ENCODE data around the gene FANCI.
A peak's percentile ranks its signal among the peaks of the same experiment; 100 is the strongest.

FANCI gene

GRCh38 chr15:89243691-89244573, at the start of gene FANCI:
FANCI (plus strand) TSS chr15:89243979; CDS start chr15:89247648, 3,669 bp downstream.
- DNase-seq, result peak; percentile 69

GRCh38 chr15:89194608-89195007, 49.2 kb upstream of the FANCI start:
- DNase-seq, result no peak

GRCh38 chr15:89195836-89196235, 47.9 kb upstream of the FANCI start:
- DNase-seq, result no peak

- no peak for DNase-seq
These were observed 47.5 kb upstream of the FANCI start for GRCh38 chr15:89196241-89196640.

GRCh38 chr15:89196994-89197393, 46.8 kb upstream of the FANCI start:
- DNase-seq, result peak; percentile 1

- peak; percentile 65 for DNase-seq
These were observed 46.2 kb upstream of the FANCI start for GRCh38 chr15:89197503-89197971.

GRCh38 chr15:89198196-89198595, 45.6 kb upstream of the FANCI start:
- DNase-seq, result no peak

GRCh38 chr15:89198934-89199333, 44.8 kb upstream of the FANCI start:
- no peak for DNase-seq

- no peak for DNase-seq
These were observed 44.0 kb upstream of the FANCI start for GRCh38 chr15:89199746-89200145.

- no peak for DNase-seq
These were observed 43.6 kb upstream of the FANCI start for GRCh38 chr15:89200182-89200581.

GRCh38 chr15:89201465-89202005, 42.2 kb upstream of the FANCI start:
- DNase-seq, result no peak

- no peak for DNase-seq
These were observed 40.0 kb upstream of the FANCI start for GRCh38 chr15:89203705-89204273.

GRCh38 chr15:89205991-89206585, 37.7 kb upstream of the FANCI start:
- no peak for DNase-seq

GRCh38 chr15:89206908-89207331, 36.9 kb upstream of the FANCI start:
- DNase-seq, result no peak

GRCh38 chr15:89208256-89208655, 35.5 kb upstream of the FANCI start:
- no peak for DNase-seq

GRCh38 chr15:89209057-89209456, 34.7 kb upstream of the FANCI start:
- no peak for DNase-seq

- no peak for DNase-seq
These were observed 32.1 kb upstream of the FANCI start for GRCh38 chr15:89211678-89212170.

GRCh38 chr15:89215627-89216026, 28.2 kb upstream of the FANCI start:
- DNase-seq, result no peak

- DNase-seq, result no peak
These were observed 26.7 kb upstream of the FANCI start for GRCh38 chr15:89217031-89217430.

GRCh38 chr15:89217686-89218376, 25.9 kb upstream of the FANCI start:
- DNase-seq, result no peak

GRCh38 chr15:89218531-89218930, 25.2 kb upstream of the FANCI start:
- no peak for DNase-seq

GRCh38 chr15:89221543-89221942, 22.2 kb upstream of the FANCI start, which contains the start of gene RLBP1:
RLBP1 (minus strand) TSS chr15:89221579; CDS start chr15:89218975, 2,604 bp downstream.
- DNase-seq, result no peak

- DNase-seq, result no peak
These were observed 18.2 kb upstream of the FANCI start for GRCh38 chr15:89225588-89225987.
